Cerebellar nuclear complex (tissue), 1 donor: ENCODE measurements around the gene UCHL5.

Source experiments
- DNase-seq, 2 experiments: peaks; one replicate each; lab custom pipeline; 2025; lab: John Stamatoyannopoulos, UW

UCHL5 gene

GRCh38 chr1:192967901-192968300 lies 91.3 kb downstream of the UCHL5 start:
- DNase-seq: no peak

GRCh38 chr1:192967211-192967877 lies 91.8 kb downstream of the UCHL5 start:
- DNase-seq: no peak

GRCh38 chr1:192966073-192966472 lies 93.1 kb downstream of the UCHL5 start:
- DNase-seq: no peak

GRCh38 chr1:192962901-192963300 lies 96.3 kb downstream of the UCHL5 start:
- DNase-seq: no peak
